Hepatocyte (in vitro differentiated cells): ENCODE measurements around the gene SLC8B1. TPM values are rescaled to one million over a fixed set of nuclear protein-coding genes. Genes with fewer than 3 reads are reported as not detected.

ENCODE experiments used
- DNase-seq: peaks from one replicate; pipeline ENCODE4 v3.0.0-alpha.2; 2016; ENCODE audit warnings: low spot score
- H2AFZ ChIP-seq: fragments of 200-600 bp; sonication (generic); 2 replicates; pipeline ENCODE4 v1.6.0; 2016; ENCODE audit warnings: antibody characterized with exemption, mild to moderate bottlenecking
- H3K27ac ChIP-seq: fragments of 200-600 bp; sonication (generic); 2 replicates; pipeline ENCODE4 v1.5.1; 2016; ENCODE audit warnings: mild to moderate bottlenecking
- H3K27me3 ChIP-seq: fragments of 200-600 bp; sonication (generic); 2 replicates; pipeline ENCODE4 v1.6.1; 2016
- H3K36me3 ChIP-seq: fragments of 200-600 bp; sonication (generic); replicated peaks from 2 replicates; pipeline ENCODE4 v1.5.1; 2016; ENCODE audit warnings: low read depth; ENCODE audit not compliant: insufficient read depth
- H3K4me1 ChIP-seq: fragments of 200-600 bp; sonication (generic); 2 replicates; pipeline ENCODE4 v1.5.1; 2016; ENCODE audit warnings: mild to moderate bottlenecking, moderate library complexity; ENCODE audit not compliant: insufficient read depth
- H3K4me2 ChIP-seq: fragments of 200-600 bp; sonication (generic); 2 replicates; pipeline ENCODE4 v1.6.0; 2016
- H3K4me3 ChIP-seq: fragments of 200-600 bp; sonication (generic); 2 replicates; pipeline ENCODE4 v1.5.1; 2016; ENCODE audit warnings: mild to moderate bottlenecking
- H3K79me2 ChIP-seq: fragments of 200-600 bp; sonication (generic); 2 replicates; pipeline ENCODE4 v1.6.0; 2017; ENCODE audit warnings: mild to moderate bottlenecking
- H3K9me2 ChIP-seq: fragments of 200-600 bp; sonication (generic); replicated peaks from 2 replicates; pipeline ENCODE4 v1.6.0; 2017; ENCODE audit warnings: mild to moderate bottlenecking; ENCODE audit not compliant: insufficient read depth
- H3K9me3 ChIP-seq: fragments of 200-600 bp; sonication (generic); 2 replicates; pipeline ENCODE4 v1.5.1; 2016; ENCODE audit warnings: low read depth, mild to moderate bottlenecking
- H4K20me1 ChIP-seq: fragments of 200-600 bp; sonication (generic); 2 replicates; pipeline ENCODE4 v1.6.0; 2016; ENCODE audit warnings: mild to moderate bottlenecking; ENCODE audit not compliant: insufficient read depth, poor library complexity, severe bottlenecking
- CTCF ChIP-seq: fragments of 200-600 bp; sonication (generic); IDR thresholded peaks from 2 replicates; pipeline ENCODE4 v1.5.1; 2016; ENCODE audit warnings: antibody characterized with exemption, mild to moderate bottlenecking; ENCODE audit not compliant: poor library complexity
- EZH2 ChIP-seq: fragments of 200-600 bp; sonication (generic); IDR thresholded peaks from 2 replicates; pipeline ENCODE4 v1.6.1; 2016; ENCODE audit warnings: antibody characterized with exemption, mild to moderate bottlenecking, borderline replicate concordance
- EZH2phosphoT487 ChIP-seq: fragments of 200-600 bp; sonication (generic); IDR thresholded peaks from one replicate; pipeline ENCODE4 v1.6.1; 2018; ENCODE audit warnings: antibody characterized with exemption, mild to moderate bottlenecking, low read depth, moderate library complexity; ENCODE audit not compliant: unreplicated experiment, severe bottlenecking
- WGBS: methylation state at CpG from one replicate; pipeline ENCODE4 v1.1.6; 2016; ENCODE audit warnings: low lambda C conversion rate; ENCODE audit errors: missing lambda C conversion rate; 5-methylcytosine and 5-hydroxymethylcytosine counted together
- polyA plus RNA-seq: library from polyadenylated mRNA; unstranded; fragments of >200 nt; fragmentation: Nextera tagmentation; extraction: Ambion mirVana; gene quantifications from 2 replicates; pipeline ENCODE4 v1.2.1, GENCODE V29; 2016
- total RNA-seq: library from RNA; depleted of rRNA; stranded (reverse); fragments of >200 nt; gene quantifications from 2 replicates; pipeline ENCODE4 v1.2.3, GENCODE V29; 2014

The SLC8B1 gene
- total and polyA plus RNA-seq, 2 experiments from 2014 or later: 15.4 to 17.9 TPM

GRCh38 chr12:113284751-113285150, 50.2 kb downstream of the SLC8B1 start:
- no peaks in the 10 kb centered on the region for H3K9me2 ChIP-seq
- no peak overlapping the region for H2AFZ ChIP-seq
- H3K27me3 ChIP-seq: no peaks in the 10 kb centered on the region
- no peaks in the 10 kb centered on the region for H3K4me1 ChIP-seq
- TF ChIP-seq CTCF (no peak), EZH2 (no peak), EZH2phosphoT487 (no peak)
- H3K27ac ChIP-seq: no peak overlapping the region
- no peak for DNase-seq
- no peak overlapping the region for H3K4me3 ChIP-seq
- no peaks in the 10 kb centered on the region for H4K20me1 ChIP-seq
- H3K4me2 ChIP-seq: no peak overlapping the region
- H3K79me2 ChIP-seq: no peaks in the 10 kb centered on the region
- no peaks in the 10 kb centered on the region for H3K36me3 ChIP-seq
- H3K9me3 ChIP-seq: no peaks in the 10 kb centered on the region
- 76% methylated on average over 13 of the region's 13 CpGs for WGBS

GRCh38 chr12:113278633-113279032, 56.3 kb downstream of the SLC8B1 start:
- H3K4me2 ChIP-seq: no peak overlapping the region
- H3K9me3 ChIP-seq: no peaks in the 10 kb centered on the region
- H3K4me3 ChIP-seq: no peak overlapping the region
- no peaks in the 10 kb centered on the region for H3K27me3 ChIP-seq
- no peak overlapping the region for H2AFZ ChIP-seq
- no peak for TF ChIP-seq CTCF
- no peak for TF ChIP-seq EZH2phosphoT487
- TF ChIP-seq EZH2: no peak
- 94% methylated on average over 5 of the region's 5 CpGs for WGBS
- no peaks in the 10 kb centered on the region for H3K4me1 ChIP-seq
- H4K20me1 ChIP-seq: no peaks in the 10 kb centered on the region
- DNase-seq: no peak
- no peaks in the 10 kb centered on the region for H3K79me2 ChIP-seq
- no peaks in the 10 kb centered on the region for H3K9me2 ChIP-seq
- H3K36me3 ChIP-seq: no peaks in the 10 kb centered on the region
- H3K27ac ChIP-seq: no peak overlapping the region

- no peak for DNase-seq
- no peaks in the 10 kb centered on the region for H3K79me2 ChIP-seq
- H3K4me3 ChIP-seq: no peak overlapping the region
- no peaks in the 10 kb centered on the region for H4K20me1 ChIP-seq
- H3K4me2 ChIP-seq: no peak overlapping the region
- H3K27ac ChIP-seq: no peak overlapping the region
- no peaks in the 10 kb centered on the region for H3K9me2 ChIP-seq
- no peaks in the 10 kb centered on the region for H3K27me3 ChIP-seq
- no peaks in the 10 kb centered on the region for H3K9me3 ChIP-seq
- TF ChIP-seq EZH2phosphoT487 (no peak), EZH2 (no peak), CTCF (no peak)
- no peaks in the 10 kb centered on the region for H3K36me3 ChIP-seq
- no peaks in the 10 kb centered on the region for H3K4me1 ChIP-seq
- H2AFZ ChIP-seq: no peak overlapping the region
- WGBS: 87% methylated on average over 8 of the region's 8 CpGs
Measured at GRCh38 chr12:113278141-113278540, 56.8 kb downstream of the SLC8B1 start.

- Histone ChIP-seq H2AFZ (no peak overlapping the region), H3K79me2 (no peaks in the 10 kb centered on the region), H3K9me2 (no peaks in the 10 kb centered on the region), H3K4me2 (no peak overlapping the region), H3K4me1 (peaks cover 4% of the 10 kb centered on the region), H3K4me3 (no peak overlapping the region), H3K36me3 (no peaks in the 10 kb centered on the region), H4K20me1 (no peaks in the 10 kb centered on the region), H3K27me3 (no peaks in the 10 kb centered on the region), H3K27ac (no peak overlapping the region), H3K9me3 (no peaks in the 10 kb centered on the region)
- TF ChIP-seq EZH2 (no peak), EZH2phosphoT487 (no peak), CTCF (no peak)
- DNase-seq: no peak
- 93% methylated on average over 5 of the region's 5 CpGs for WGBS
Measured at GRCh38 chr12:113277511-113277910, 57.4 kb downstream of the SLC8B1 start.
